Stimulated activated CD8-positive, alpha-beta memory T cell treated with anti-CD3 and anti-CD28 coated beads, Interleukin-15, amount 100 ng/mL, for 4 hours (primary cell): Measurements from ENCODE around the gene GPATCH3.
"Not testable (repeated sequence)": the region's sequence is repeated elsewhere in the genome, so short reads cannot be mapped to it uniquely, and the experiment has no call there.

ENCODE experiments used
- DNase-seq, 2 donors: peaks; one replicate each; pipeline ENCODE4 v3.0.0-alpha.2; 2020; ENCODE audit warnings: low read depth in 2 of 2

GPATCH3 gene, protein sequence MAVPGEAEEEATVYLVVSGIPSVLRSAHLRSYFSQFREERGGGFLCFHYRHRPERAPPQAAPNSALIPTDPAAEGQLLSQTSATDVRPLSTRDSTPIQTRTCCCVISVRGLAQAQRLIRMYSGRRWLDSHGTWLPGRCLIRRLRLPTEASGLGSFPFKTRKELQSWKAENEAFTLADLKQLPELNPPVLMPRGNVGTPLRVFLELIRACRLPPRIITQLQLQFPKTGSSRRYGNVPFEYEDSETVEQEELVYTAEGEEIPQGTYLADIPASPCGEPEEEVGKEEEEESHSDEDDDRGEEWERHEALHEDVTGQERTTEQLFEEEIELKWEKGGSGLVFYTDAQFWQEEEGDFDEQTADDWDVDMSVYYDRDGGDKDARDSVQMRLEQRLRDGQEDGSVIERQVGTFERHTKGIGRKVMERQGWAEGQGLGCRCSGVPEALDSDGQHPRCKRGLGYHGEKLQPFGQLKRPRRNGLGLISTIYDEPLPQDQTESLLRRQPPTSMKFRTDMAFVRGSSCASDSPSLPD

DNA sequence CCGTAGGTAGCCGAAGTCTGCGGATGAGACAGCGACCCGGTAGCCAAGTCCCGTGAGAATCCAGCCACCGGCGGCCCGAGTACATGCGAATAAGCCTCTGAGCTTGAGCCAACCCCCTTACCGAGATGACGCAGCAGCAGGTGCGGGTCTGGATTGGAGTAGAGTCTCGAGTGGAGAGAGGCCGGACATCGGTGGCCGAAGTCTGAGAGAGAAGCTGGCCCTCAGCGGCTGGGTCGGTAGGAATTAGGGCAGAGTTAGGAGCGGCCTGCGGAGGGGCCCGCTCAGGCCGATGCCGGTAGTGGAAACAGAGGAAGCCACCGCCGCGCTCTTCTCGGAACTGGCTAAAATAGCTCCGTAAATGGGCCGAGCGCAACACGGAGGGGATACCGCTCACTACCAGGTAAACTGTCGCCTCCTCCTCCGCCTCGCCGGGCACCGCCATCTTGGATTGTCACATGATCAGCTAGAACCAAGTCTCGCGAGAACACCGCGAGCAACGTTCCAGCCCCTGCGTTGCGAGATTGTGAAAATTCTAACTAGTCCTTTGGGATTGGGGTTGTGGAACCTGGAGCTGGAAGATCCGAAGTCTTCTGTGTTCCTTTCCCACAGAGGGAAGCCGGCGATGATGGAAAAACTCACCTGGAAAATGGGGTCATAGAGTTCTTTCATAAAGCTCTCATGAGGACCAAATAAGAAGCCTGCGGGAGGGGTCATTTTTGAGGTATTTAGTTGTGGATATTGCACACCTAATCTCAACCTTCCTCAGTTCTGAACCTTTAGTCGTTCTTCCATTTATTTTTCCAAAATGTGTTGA, at the start of gene GPATCH3:
GPATCH3 (minus strand) TSS at position 467 of the 814 bp plus-strand sequence; CDS start at position 442, 25 bp downstream.
- DNase-seq, result peak; percentile 64 to 81

DNA sequence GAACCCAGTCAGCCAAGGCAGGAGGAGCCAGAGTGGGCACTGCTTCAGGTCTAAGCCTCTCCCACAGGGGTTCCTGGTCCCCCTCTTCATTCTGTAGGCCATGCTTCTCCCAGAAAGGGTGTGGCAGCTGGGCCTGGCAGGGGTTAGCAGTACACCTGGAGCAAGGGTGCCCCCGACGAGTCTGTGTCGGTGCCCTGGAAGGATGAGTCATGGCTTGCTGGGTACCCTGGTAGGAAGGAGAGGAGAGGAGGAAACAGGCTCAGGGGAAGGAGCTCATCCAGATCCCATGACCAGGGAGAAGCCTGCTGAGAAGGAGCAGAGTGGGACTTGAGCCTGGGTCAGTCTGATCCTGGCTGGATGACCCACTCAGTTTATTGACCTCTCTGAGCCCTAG, 49.7 kb upstream of the GPATCH3 start:
- DNase-seq, result no peak

DNA sequence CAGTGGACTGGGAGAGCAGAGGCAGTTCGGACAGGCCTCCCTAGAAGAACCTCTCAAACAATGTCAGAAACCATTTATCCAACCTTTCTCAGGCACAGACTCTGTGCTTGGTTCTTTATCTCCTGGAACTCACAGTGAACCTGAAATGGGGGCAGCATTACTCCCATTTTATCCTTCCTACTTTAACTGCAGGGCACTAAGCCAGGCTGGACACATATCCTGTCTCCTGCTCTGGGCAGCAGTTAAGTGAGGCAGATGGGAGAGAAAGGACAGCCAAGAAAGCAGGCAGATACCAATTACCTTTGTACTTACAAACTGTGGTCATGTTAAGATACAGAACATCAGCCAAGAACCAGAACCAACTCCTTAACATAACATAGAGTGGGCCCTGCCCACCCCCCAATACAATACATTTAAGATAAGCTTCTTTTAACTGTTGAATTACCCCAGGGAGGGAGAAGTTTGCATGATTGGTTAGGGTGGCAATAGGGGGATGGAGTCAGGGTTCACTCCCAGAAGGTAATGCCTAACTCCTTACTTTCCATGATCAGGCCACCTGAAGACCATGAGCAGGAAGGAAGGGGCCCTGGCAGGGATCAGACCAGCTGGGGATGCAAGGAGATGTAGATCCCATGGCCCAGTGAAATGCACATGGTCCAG, 49.1 kb upstream of the GPATCH3 start:
- no peak for DNase-seq

DNA sequence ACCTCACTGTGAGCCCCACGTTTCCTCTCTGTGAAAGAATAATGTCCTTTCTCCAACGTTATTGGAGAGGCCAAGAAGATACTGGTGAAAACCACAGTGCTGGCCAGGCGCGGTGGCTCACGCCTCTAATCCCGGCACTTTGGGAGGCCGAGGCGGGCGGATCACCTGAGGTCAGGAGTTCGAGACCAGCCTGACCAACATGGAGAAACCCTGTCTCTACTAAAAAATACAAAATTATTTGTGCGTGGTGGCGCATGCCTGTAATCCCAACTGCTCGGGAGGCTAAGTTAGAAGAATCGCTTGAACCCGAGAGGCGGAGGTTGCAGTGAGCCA, 48.4 kb upstream of the GPATCH3 start:
- DNase-seq, result not testable (repeated sequence)

DNA sequence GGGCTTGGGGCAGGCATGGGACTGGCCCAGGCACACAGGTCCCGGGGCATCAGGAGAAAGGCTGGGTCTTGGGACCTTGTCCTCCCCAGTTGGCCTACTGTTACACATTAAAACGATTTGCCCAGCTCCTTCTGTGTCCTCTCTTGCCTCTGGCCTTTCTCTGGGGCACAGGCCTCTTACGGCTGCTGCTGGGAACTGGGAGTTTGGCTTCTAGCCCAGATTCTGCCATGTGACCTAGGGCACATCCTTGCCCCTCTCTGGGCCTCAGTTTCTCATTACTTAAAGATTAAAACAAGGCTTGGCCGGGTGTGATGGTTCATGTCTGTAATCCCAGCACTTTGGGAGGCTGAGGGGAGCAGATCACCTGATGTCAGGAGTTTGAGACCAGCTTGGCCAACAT, 46.0 kb upstream of the GPATCH3 start:
- DNase-seq, result no peak

DNA sequence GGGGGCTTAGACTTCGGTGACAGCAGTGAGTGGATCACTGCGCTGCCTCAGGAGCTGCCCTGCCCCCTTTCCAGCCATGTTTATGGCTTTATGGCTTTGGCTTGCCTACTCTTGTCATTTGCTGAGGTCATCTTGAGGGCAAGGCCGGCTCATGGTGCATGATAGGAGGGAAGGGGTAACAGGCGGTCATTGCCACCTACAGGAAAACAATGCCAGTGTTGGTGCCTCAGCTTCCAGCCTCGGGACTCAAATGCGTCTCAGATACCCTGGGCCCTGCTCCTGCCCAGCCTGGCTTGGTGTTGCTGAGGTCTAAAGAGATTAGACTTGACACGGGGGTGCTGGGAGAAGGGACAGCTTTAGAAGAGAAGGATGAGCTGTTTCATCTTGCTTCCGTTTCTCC, 45.5 kb upstream of the GPATCH3 start:
- no peak for DNase-seq

DNA sequence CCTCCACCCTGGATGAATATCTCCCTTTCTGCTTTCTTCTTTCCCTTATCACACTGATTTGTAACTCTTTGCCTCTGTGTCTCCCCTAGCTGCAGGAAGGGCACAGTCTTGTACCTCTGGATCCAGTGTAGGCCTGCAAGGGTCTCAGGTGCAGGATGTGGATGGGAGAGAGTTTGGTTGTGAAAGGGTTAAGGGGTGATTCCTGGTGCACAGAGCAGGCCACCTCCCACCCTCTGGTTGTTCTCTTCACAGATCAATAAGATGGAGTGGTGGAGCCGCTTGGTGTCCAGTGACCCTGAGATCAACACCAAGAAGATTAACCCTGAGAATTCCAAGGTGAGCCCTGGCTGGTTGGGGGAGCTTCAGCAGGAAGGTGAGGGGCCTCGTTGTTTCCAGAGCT, 44.9 kb upstream of the GPATCH3 start:
- no peak for DNase-seq

DNA sequence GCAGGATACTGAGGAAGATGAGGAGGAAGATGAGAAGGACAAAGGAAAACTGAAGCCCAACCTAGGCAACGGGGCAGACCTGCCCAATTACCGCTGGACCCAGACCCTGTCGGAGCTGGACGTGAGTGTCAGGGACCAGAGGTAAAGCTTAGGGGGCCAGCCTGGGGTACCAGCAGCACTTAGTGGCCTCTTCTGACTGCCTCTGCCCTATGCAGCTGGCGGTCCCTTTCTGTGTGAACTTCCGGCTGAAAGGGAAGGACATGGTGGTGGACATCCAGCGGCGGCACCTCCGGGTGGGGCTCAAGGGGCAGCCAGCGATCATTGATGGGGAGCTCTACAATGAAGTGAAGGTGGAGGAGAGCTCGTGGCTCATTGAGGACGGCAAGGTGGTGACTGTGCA, 42.4 kb upstream of the GPATCH3 start:
- DNase-seq, result no peak

DNA sequence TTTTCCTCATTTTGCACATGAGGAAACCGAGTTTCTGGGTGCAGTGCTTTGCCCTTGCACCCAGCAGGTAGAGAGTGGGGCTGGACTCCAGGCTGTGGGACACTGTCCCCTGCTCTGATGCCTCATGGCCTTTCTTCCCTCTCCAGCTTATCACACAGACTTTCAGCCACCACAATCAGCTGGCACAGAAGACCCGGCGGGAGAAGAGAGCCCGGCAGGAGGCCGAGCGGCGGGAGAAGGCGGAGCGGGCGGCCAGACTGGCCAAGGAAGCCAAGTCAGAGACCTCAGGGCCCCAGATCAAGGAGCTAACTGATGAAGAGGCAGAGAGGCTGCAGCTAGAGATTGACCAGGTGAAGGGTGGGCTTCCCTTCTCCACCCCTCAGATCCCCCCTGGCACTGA, 41.0 kb upstream of the GPATCH3 start:
- no peak for DNase-seq

DNA sequence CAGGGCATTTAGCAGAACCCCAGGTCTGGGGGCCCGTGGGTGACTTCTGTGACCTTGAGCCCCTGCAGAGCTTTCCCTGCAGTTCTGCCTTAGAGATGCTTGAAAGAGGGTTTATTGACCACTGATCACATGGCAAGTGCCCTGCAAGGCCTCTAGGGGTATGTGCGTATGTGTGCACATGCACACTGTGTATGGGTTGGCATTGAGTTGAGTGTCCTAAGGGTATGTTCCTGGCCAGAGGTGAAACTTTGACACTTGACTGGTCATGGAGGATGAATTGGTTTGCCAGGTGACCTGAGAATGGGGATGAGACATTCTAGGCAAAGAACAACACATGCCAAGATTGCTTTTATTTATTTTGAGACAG, 38.4 kb upstream of the GPATCH3 start:
- DNase-seq, result no peak

DNA sequence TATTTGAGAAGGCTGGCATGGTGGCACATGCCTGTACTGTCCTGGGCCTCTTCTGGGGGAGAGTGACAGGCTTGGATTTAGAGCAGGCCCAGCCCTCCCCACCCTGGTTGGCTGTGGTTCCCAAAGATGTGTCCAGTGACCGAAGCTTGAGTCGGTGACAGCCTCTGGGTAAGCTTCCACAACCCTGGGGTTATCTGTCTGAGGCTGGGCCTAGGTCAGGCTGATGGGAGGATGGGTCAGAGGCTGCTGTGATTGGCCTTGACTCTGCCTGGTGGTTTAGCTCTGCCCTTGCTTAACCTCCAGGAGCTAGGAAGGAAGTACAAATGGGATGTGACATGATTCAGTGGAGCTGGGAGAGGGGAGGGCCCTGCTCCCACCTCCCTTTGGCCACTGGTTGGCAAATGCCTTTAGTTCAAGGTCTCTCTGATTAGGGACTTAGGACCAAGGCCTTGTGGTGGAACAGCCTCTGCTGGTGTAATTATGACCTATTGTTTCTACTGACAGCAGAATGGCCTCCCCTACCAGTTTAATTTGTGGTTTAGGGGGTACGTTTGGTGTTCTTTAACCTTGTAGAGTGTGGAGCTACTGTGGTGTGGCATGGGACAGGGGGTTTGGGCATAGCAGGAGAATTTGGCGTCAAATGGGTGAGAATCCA, 37.9 kb upstream of the GPATCH3 start:
- no peak for DNase-seq

DNA sequence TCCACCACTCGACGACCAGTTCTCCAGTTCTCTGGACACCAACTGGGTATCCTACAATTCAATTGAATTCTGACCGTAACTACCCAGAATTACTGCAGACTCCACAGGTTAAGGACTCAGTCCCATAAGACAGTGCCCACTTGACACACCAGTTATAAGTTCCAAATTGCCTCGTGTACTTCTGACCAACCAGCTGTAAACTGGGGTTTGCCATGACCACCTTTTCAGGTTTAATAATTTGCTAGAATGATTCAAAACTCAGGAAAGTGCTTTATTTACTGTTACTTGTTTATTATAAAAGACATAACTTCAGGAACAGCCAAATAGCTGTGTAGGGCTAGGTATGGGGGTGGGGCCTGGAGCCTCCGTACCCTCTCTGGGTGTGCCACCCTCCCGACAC, 36.6 kb upstream of the GPATCH3 start:
- DNase-seq, result no peak

DNA sequence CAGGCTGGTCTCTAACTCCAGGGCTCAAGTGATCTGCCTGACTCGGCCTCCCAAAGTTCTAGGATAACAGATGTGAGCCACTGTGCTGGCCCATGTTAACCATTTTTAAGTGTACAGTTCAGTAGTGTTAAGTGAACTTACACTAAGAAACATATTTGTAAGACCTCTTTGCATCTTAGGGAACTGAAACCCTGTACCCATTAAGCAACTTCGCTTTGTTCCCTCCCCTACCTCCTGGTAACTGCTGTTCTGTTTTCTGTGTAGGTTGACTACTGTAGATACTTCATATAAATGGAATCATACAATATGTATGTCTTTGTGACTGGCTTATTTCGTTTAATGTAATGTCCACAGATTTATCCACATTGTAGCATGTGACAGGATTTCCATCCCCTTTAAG, 32.3 kb upstream of the GPATCH3 start:
- no peak for DNase-seq

DNA sequence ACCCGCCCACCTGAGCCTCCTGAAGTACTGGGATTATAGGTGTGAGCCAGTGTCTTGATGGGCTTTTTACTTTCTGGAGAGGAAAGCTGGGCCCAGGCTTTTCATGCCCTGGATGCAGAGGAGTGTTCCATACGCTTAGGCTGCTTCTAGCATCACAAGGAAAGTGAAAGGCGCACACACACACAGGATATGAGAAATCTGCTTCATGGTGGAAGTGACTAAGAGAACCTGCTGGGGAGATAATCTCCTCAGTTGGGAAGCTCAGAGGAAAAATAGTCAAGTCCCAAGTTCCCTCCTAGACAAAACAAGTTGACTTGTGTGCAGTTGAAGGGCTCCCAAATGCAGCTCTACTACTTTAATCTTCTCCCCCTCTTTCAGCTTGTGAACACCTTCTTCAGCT, 23.4 kb upstream of the GPATCH3 start:
- no peak for DNase-seq

DNA sequence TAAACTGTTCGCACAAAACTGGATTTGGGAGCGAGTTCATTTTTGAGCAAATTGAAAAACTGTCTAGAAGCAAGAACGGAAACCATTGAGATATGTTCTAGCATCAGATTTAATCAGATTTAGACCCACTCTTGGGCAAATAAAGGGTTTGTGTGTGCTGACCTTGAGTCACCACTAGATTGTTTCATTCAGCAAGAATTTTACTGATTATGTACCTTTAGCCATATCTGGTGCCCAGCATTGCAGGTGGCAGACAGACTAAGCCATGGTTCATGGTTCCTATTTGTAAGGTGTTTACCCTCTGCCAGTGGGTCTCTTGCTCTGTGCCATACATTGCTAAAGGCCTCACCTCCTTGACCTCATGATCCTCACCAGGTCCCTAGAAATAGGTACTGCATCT, 22.6 kb upstream of the GPATCH3 start:
- no peak for DNase-seq

DNA sequence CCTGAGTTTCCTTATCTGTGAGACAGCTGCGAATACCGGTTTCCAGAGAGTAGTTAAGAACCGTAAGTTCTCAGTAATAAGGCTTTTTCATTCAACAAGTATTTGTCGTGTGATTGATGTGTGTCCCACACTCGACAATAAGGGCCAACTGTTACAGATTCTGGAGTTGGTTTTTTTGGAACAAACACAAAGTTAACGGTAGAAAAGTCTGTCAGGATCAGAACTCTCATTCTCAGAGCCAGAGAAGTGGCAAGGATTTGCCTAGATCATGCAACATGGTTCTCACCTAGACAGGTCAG, 22.1 kb upstream of the GPATCH3 start:
- no peak for DNase-seq

DNA sequence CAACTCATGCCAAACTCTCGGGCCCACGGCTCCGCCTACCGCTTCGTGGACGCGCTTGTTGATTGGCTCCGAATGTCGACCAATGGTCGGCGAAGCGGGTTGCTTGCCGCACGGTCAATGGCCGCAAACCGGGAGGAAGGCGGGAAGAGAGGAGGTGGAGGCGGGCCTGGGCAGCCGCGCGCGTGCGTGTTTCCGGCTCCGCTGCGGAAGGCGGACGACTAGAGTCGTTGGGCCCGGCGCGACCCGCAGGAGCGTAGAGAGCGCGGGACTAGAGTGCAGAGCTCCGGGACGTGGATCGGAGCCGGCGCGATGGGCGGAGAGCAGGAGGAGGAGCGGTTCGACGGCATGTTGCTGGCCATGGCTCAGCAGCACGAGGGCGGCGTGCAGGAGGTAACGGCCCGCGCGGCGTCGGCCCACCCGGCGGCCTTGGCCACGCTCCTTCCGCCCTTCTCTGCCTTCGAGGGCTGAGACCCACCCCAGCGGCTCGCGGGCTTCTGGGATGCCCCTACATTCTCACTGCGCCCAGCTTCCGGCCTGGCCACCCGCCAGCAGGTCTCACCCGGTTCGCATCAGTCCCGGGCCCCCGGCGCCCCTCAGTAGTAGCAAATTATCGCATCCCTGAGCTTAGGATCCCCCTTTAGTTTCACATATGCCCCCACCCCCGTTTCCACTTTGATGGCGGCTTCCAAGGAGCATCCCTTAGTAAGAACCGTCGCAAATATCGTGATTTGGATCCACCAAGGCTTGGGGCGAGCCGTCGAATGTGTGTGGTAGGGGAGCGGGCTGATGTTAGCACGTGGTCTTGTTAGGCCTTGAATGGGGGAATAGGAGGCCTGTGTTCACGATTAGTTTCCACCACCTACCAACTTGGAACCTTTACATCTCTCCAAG, 21.5 kb upstream of the GPATCH3 start, which contains the start of gene NUDC:
NUDC (plus strand) TSS at position 204 of the 891 bp plus-strand sequence; CDS start at position 310, 106 bp downstream.
- peak; percentile 93 for DNase-seq

DNA sequence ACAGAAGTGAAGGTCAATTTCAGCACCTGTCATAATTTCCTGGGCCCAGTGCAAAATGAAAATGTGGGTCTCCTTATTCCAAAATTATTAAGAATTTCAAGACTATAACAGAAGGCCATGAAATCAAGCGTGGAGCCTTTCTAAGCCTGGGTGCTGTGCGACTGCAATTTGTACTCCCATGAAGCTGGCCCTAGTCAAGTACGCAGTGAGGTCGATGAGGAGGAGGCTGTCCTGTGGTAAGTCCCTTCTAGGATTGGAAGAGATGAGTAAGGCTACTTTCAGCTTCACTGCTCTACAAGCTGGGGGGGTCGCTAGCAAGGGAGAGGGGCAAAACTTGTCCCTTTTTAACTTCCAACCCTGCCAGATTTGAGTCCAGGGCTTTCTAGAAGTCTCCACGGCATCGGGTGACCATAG, 20.9 kb upstream of the GPATCH3 start:
- DNase-seq, result no peak

DNA sequence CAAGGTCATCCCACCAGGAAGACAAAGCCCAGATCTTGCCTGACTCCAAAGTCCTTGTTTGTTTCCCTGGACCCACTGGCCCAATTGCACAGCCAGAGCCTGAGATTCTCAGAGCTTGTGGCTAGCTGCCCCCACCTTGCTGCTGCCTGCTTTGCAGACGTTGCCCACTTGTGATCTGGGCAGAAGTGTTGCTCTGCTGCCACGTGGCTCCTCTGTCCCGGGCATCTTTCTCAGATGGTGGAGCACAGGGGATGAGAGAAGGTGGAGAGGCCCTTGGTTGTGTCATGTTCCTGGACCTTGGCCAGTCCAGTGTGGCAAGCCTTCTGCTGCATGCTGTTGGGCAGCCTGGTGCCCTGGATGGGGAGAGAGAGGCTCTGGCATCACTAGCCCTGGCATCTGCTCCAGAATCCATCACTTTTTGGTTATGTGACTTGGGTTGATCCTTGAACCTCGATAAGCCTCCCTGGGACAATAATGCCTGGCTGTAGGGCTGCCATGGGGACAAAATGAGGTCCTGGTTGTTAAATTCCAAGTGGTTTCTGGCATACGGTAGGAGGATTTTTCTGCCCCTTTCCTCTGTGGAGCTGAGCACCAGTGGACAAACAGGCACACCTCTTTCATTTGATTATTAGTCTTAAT, 15.1 kb upstream of the GPATCH3 start:
- no peak for DNase-seq
